BE2C (cell line): ENCODE measurements around the gene LRP1.

Experiments used
- DNase-seq: peaks from one replicate; pipeline ENCODE4 v3.0.0-alpha.2; 2020
- H3K27me3 ChIP-seq: fragments of 250-450 bp; sonication (Bioruptor Pico); 2 replicates; pipeline ENCODE4 v1.5.1; 2020; ENCODE audit warnings: mild to moderate bottlenecking
- H3K36me3 ChIP-seq: fragments of 250-450 bp; sonication (Bioruptor Pico); 2 replicates; pipeline ENCODE4 v1.5.1; 2020; ENCODE audit warnings: mild to moderate bottlenecking
- H3K4me1 ChIP-seq: fragments of 250-450 bp; sonication (Bioruptor Pico); 2 replicates; pipeline ENCODE4 v1.5.1; 2020
- H3K4me3 ChIP-seq: 2 replicates; pipeline ENCODE4 v1.5.1; 2011; ENCODE audit warnings: low read depth, low read length
- H3K9me3 ChIP-seq: fragments of 250-450 bp; sonication (Bioruptor Pico); 2 replicates; pipeline ENCODE4 v1.5.1; 2020
- TF ChIP-seq, protein P1 (sequence below): IDR thresholded peaks from 2 replicates; pipeline ENCODE4 v1.5.1; 2012; ENCODE audit warnings: mild to moderate bottlenecking, low read depth, low read length

The LRP1 gene

DNA sequence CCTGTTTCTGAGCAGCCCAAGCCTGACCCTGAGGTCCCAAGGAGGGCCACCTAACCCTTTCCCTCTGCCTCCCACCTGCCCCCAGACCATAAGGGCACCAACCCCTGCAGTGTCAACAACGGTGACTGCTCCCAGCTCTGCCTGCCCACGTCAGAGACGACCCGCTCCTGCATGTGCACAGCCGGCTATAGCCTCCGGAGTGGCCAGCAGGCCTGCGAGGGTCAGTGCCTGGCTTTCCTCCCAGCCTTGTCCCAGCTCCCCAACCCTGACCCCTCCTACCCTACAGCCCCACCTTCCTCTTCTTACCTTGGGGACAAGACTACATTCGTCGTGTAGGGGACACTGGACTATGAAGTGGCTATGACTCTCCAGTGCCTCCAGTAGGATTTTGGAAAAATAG, 52.8 kb downstream of the LRP1 start:
- Histone ChIP-seq H3K36me3 (no peaks in the 10 kb centered on the region), H3K9me3 (no peaks in the 10 kb centered on the region), H3K27me3 (no peaks in the 10 kb centered on the region), H3K4me3 (no peak overlapping the region), H3K4me1 (no peaks in the 10 kb centered on the region)
- TF ChIP-seq, protein P1, sequence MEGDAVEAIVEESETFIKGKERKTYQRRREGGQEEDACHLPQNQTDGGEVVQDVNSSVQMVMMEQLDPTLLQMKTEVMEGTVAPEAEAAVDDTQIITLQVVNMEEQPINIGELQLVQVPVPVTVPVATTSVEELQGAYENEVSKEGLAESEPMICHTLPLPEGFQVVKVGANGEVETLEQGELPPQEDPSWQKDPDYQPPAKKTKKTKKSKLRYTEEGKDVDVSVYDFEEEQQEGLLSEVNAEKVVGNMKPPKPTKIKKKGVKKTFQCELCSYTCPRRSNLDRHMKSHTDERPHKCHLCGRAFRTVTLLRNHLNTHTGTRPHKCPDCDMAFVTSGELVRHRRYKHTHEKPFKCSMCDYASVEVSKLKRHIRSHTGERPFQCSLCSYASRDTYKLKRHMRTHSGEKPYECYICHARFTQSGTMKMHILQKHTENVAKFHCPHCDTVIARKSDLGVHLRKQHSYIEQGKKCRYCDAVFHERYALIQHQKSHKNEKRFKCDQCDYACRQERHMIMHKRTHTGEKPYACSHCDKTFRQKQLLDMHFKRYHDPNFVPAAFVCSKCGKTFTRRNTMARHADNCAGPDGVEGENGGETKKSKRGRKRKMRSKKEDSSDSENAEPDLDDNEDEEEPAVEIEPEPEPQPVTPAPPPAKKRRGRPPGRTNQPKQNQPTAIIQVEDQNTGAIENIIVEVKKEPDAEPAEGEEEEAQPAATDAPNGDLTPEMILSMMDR = no peak
- DNase-seq = no peak

DNA sequence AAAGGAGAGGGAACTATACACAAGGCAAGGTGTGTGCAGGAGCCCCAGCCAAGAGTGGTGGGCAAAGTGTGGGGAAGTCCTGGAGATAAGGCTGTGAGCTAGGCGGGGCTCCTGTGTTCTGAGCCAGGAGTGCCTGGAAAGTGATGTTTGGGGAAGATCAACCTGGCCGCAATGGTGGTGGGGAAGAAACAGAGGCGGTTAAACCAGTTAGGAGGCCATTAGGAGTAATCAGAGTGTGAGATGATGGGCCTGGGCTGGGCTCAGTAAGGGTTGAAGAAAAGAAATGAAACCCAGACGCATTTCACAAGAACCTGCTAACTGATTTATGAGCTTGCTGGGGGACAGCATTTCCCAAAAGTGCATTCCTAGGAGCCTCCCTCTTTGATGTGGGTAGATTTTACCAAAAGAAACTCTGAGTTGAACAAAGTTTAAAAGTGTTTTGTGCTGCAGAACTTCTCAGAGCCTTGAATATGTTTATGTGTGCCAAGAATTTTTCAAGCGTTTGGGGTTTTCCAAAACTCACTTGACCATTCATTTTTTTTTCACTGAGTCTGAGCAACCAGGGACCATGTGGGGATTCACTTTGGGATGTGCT, 53.4 kb downstream of the LRP1 start:
- TF ChIP-seq, protein P1 = no peak
- no peak overlapping the region for H3K4me3 ChIP-seq
- H3K36me3 ChIP-seq = no peaks in the 10 kb centered on the region
- no peak for DNase-seq
- no peaks in the 10 kb centered on the region for H3K4me1 ChIP-seq
- H3K9me3 ChIP-seq = no peaks in the 10 kb centered on the region
- no peaks in the 10 kb centered on the region for H3K27me3 ChIP-seq

DNA sequence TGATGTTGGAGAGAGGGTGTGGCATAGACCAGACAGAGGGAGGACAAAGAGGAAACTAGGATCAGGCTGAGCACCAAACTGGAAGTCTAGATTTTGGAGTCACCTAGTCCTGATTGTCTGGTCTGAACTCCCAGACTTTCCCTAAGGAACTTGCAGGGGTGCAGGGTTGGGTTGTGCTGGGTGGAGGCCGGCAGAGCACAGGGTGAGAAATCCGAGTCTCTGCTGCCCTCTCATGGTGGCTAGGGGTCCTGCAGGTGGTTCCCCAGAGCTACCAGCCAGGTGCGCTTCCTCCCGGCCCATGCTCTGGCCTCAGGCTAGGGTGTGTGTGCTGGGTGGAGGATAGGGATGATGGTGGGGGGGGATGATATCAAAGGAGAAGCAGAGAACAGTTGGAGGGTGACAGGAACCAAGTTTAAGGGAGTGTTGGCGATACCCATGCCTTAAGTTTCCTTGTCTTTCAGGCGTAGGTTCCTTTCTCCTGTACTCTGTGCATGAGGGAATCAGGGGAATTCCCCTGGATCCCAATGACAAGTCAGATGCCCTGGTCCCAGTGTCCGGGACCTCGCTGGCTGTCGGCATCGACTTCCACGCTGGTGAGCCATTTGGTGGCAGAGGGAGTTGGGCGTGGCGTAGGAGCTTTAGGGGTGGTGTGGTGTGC, 54.8 kb downstream of the LRP1 start:
- Histone ChIP-seq H3K27me3 (no peaks in the 10 kb centered on the region), H3K4me3 (no peak overlapping the region), H3K9me3 (no peaks in the 10 kb centered on the region), H3K4me1 (no peaks in the 10 kb centered on the region), H3K36me3 (no peaks in the 10 kb centered on the region)
- DNase-seq = peak; percentile 84
- TF ChIP-seq, protein P1 = peak; percentile 93

DNA sequence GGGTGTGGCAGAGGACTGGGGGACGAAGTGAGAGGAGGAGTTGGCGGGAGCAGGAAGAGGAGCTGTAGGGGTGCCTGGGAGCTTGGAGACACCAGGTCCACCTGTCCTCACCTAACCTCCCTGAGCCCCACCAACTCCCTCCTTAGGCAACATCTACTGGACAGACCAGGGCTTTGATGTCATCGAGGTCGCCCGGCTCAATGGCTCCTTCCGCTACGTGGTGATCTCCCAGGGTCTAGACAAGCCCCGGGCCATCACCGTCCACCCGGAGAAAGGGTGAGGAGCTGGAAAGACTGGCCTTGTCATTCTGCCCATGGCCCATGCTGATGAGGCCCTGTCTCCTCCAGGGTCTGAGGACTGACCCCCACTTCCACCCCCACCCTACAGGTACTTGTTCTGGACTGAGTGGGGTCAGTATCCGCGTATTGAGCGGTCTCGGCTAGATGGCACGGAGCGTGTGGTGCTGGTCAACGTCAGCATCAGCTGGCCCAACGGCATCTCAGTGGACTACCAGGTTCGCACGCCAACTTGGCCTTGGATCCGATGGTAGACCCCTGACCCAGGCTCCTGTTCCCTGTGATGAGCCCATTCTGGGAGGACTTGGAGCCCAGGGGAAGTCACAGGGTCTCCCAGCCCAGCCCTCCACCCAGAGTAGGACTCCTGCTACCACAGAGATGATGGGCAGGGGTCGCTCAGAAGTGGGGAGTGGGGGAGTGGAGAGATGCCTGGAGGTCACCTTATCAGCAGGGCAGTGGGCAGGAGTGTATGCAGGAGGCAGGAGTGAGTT, 55.8 kb downstream of the LRP1 start:
- Histone ChIP-seq H3K27me3 (no peaks in the 10 kb centered on the region), H3K4me3 (no peak overlapping the region), H3K36me3 (no peaks in the 10 kb centered on the region), H3K9me3 (no peaks in the 10 kb centered on the region), H3K4me1 (no peaks in the 10 kb centered on the region)
- TF ChIP-seq, protein P1 = no peak
- DNase-seq = no peak

DNA sequence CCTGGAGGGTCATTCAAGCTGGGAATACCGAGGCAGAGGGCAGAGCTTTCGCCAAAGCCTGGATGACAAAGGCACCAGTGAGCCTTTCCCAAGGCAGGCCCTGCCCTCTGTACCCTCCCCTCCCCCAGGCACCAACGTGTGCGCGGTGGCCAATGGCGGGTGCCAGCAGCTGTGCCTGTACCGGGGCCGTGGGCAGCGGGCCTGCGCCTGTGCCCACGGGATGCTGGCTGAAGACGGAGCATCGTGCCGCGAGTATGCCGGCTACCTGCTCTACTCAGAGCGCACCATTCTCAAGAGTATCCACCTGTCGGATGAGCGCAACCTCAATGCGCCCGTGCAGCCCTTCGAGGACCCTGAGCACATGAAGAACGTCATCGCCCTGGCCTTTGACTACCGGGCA, 57.1 kb downstream of the LRP1 start:
- Histone ChIP-seq H3K4me3 (no peak overlapping the region), H3K4me1 (no peaks in the 10 kb centered on the region), H3K9me3 (no peaks in the 10 kb centered on the region), H3K27me3 (no peaks in the 10 kb centered on the region), H3K36me3 (no peaks in the 10 kb centered on the region)
- no peak for DNase-seq
- TF ChIP-seq, protein P1 = no peak
